GM19035 (cell line): ENCODE data around the gene MRPS31.
A peak's percentile ranks its signal among the peaks of the same experiment; 100 is the strongest.
"Not testable (repeated sequence)": the region's sequence is repeated elsewhere in the genome, so short reads cannot be mapped to it uniquely, and the experiment has no call there.

Source experiments
- ATAC-seq: cut with Tn5 transposase; IDR thresholded peaks from one replicate; pipeline ENCODE4 v1.9.1; 2021; ENCODE audit not compliant: unreplicated experiment

MRPS31 gene

GRCh38 chr13:40789275-40790153 is 18.5 kb upstream of the MRPS31 start, which contains the start of gene SLC25A15:
SLC25A15 (plus strand) TSS chr13:40789611; CDS start chr13:40793227, 3,616 bp downstream.
- ATAC-seq, result peak; percentile 89

- not testable (repeated sequence) for ATAC-seq
These were observed 17.7 kb upstream of the MRPS31 start for GRCh38 chr13:40788540-40789274.

- no peak for ATAC-seq
These were observed 16.1 kb upstream of the MRPS31 start for GRCh38 chr13:40787062-40787461.

- no peak for ATAC-seq
These were observed 15.6 kb upstream of the MRPS31 start for GRCh38 chr13:40786568-40786996.

GRCh38 chr13:40784540-40784939 is 13.6 kb upstream of the MRPS31 start:
- no peak for ATAC-seq

GRCh38 chr13:40782971-40783370 is 12.0 kb upstream of the MRPS31 start:
- not testable (repeated sequence) for ATAC-seq

GRCh38 chr13:40781717-40782116 is 10.7 kb upstream of the MRPS31 start:
- no peak for ATAC-seq

GRCh38 chr13:40780822-40781401 is 9.9 kb upstream of the MRPS31 start:
- no peak for ATAC-seq

- ATAC-seq, result no peak
These were observed 8.9 kb upstream of the MRPS31 start for GRCh38 chr13:40779796-40780285.

- ATAC-seq, result no peak
These were observed 8.1 kb upstream of the MRPS31 start for GRCh38 chr13:40779049-40779448.

- no peak for ATAC-seq
These were observed 6.8 kb upstream of the MRPS31 start for GRCh38 chr13:40777809-40778175.

GRCh38 chr13:40777166-40777808 is 6.3 kb upstream of the MRPS31 start:
- peak; percentile 83 for ATAC-seq

GRCh38 chr13:40776681-40777165 is 5.7 kb upstream of the MRPS31 start:
- peak; percentile 63 for ATAC-seq

GRCh38 chr13:40776232-40776631 is 5.2 kb upstream of the MRPS31 start:
- no peak for ATAC-seq

- no peak for ATAC-seq
These were observed 3.7 kb upstream of the MRPS31 start for GRCh38 chr13:40774672-40775071.

- no peak for ATAC-seq
These were observed 1.9 kb upstream of the MRPS31 start for GRCh38 chr13:40772765-40773473.

GRCh38 chr13:40770609-40770933 is 419 bp downstream of the MRPS31 start:
- ATAC-seq, result no peak

GRCh38 chr13:40769970-40770369 is 1.0 kb downstream of the MRPS31 start:
- ATAC-seq, result no peak

- ATAC-seq, result no peak
These were observed 5.4 kb downstream of the MRPS31 start for GRCh38 chr13:40765602-40766001.
